Activated CD8-positive, alpha-beta memory T cell treated with anti-CD3 and anti-CD28 coated beads, Interleukin-2, amount 50 U/mL, for 48 hours (primary cell): ENCODE data around the gene FSD1.
"Not testable (repeated sequence)": the region's sequence is repeated elsewhere in the genome, so short reads cannot be mapped to it uniquely, and the experiment has no call there.

Experiments used
- DNase-seq: peaks from one replicate; pipeline ENCODE4 v3.0.0-alpha.2; 2020

Gene FSD1

DNA sequence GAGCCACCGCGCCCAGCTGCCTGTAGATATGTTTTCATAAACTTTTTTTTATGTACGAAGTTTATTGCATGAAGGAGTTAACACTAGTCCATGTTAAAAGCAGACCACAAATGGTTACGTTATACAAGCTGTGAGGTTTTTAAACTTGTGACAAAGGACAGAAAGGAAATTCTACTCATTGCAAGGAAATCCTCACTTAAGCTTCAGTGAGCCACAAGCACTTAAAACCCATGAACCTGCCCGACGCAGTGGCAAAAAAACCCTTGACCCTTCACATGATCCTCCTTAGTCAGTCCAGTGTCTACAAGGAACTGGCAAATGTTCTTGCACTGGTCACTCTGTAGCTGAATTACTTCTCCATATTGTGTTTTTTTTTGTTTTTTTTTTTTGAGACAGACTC is 43.1 kb downstream of the FSD1 start:
- no peak for DNase-seq

- DNase-seq = not testable (repeated sequence)
These were observed 44.8 kb downstream of the FSD1 start for GRCh38 chr19:4349225-4349624.

DNA sequence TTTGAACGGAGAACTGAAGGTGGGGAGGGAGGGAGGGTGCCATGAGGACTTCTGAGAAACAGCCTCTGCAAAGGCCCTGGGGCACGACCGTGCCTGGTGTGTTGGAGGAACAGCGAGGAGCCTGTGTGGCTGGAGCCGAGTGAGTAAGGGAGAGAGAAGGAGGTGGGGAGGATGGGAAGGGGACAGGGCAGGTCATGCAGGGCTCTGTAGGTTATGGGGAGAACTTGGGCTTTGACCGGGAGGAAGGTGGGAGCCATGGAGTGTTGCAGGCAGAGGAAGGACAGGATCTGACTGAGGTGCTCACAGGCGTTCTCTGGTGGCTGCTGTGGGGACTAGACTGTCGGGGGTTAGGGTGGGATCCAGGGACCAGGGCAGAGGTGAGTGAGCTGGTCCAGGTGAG is 45.7 kb downstream of the FSD1 start:
- no peak for DNase-seq

GRCh38 chr19:4350726-4351125 is 46.3 kb downstream of the FSD1 start:
- DNase-seq = no peak

DNA sequence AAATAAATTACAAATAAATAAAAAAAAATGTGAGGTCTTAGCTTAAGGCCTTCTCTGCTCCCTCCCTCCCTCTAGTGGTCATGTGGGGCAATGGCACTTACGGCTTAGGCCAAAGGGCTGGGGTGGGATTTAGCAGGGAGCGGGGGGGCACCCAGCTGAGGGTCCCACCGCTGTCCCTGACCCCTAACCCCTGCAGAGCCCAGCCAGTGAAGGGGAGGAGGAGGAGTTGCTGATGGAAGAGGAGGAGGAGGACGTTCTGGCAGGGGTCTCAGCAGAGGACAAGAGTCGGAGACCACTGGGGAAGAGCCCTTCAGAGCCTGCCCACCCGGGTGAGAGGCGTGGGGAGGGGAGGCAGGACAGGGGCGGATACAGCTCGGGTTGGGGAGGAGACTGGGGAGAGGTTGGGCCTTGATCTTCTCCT is 48.3 kb downstream of the FSD1 start:
- no peak for DNase-seq

GRCh38 chr19:4354282-4354681 is 49.9 kb downstream of the FSD1 start:
- DNase-seq = no peak

DNA sequence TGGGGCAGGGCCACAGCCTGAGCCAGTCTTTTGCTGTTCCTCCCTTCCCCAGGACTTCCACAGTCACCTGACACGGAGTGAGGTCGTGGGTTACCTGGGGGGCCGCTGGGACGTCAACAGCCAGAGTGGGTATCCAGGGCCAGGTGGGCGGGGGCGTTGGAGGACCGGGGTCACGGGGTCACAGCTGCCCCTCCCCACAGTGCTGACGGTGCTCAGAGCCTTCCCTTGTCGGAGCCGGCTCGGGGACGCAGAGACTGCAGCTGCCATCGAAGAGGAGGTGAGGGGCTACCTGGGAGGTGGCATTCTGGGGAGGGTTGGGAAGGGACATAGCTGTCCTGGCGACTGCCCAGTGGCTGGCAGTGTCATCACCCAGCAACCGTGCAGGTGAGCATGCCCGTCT is 50.5 kb downstream of the FSD1 start:
- no peak for DNase-seq

- no peak for DNase-seq
These were observed 52.8 kb downstream of the FSD1 start for GRCh38 chr19:4357095-4357797.

- no peak for DNase-seq
These were observed 53.5 kb downstream of the FSD1 start for GRCh38 chr19:4357921-4358326.

GRCh38 chr19:4358709-4359626 is 54.6 kb downstream of the FSD1 start:
- DNase-seq = no peak

GRCh38 chr19:4359627-4360000 is 55.2 kb downstream of the FSD1 start:
- DNase-seq = no peak

- no peak for DNase-seq
These were observed 55.7 kb downstream of the FSD1 start for GRCh38 chr19:4360081-4360569.

DNA sequence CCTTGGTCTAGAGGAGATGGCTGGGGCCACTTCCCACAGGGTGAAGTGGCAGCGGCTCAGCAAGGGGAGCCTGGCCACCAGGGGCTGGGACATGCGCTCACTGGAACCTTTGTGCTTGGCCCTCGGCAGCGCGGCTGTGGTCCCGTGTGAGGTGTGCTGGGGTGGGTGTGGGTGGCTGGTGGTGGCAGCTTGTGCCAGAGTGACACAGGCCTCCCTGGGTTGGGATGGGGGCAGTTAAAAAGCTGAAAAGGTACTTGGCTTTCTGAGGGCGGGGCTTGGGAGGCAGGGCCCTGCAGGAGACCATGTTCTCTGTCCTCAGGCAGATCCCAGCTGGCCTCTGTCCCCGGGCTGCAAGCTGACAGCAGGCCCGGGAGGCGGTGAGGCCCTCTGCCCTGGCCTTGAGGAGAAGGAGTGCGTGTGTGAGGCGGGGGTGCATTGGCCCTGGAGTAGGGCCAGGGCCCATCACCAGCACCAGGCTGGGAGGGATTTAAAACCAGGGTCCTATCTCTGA is 56.3 kb downstream of the FSD1 start:
- no peak for DNase-seq

DNA sequence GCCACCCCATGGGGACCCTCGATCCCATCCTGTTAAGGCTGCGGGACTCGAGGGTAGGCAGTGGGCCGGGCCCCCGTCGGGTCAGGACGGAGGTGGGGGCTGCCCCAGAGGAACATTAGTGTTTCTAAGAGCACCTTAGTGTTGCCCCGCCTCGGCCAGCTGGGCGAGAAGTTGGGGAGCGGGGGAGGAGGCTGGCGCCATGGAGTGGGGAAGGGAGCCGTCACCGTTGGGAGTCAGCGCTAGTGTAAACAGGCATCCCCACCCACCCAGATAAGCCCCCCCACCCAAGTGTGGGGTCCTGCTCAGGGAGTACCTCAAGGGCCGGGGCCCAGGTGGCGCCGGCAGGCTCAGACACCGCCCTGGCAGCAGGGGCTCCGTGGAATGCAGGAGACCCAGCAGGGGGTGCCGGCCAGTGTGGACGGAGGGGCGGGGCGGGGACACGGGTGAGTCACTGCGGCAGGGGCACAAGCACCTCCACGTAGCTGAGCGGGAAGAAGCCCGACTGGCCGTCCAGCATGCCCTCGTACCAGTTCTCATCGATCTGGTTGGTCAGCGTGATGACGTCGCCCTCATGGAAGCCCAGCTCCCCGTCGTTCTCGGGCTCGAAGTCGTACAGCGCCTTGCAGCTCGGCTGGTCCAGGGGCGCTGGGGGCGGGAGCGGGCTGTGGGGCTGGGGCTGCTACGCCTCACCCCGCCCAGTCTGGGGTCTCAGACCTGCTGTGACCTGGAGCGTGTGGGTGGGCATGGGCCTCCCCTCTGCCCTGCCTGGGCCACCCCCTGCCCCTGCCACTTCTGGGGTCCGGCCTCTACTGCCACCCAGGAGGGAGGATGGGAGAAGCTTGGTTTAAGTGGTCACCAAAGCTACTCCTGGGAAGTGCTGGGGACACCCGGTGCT is 57.0 kb downstream of the FSD1 start:
- no peak for DNase-seq

DNA sequence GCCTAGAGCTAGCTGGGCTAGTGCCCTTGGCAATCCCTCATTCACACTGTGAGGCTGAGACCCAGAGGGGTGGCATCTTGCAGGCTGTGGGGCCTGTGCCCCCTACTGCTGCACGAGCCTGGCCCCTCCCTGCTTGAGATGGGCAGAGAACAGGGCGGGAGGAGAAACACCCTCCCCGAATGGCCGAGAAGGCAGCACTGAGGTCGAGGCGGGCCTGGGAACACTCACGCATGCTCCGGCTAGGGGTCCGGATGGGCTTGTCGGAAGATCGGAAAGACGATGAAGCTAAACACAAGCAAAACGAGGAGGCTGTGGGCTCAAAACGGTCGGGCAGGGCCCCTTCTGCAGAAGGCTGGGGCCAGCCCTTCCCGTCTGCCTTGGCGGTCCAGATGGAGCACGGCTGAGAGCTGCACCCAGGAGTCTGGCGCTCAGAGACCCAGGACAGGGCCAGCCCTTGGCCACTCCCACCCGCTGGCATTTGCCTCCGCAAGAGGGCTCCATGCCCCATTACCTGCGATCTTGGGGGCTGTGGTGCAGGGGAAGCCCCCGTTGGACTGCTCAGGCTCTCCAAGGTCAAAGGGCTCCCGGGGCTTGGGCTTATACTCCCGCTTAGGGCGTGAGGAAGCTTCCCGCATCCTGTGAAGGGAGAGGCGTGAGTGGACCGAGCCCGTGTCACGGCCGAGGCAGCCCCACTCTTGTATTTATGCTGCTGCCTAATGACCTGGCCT is 57.9 kb downstream of the FSD1 start:
- DNase-seq = no peak

DNA sequence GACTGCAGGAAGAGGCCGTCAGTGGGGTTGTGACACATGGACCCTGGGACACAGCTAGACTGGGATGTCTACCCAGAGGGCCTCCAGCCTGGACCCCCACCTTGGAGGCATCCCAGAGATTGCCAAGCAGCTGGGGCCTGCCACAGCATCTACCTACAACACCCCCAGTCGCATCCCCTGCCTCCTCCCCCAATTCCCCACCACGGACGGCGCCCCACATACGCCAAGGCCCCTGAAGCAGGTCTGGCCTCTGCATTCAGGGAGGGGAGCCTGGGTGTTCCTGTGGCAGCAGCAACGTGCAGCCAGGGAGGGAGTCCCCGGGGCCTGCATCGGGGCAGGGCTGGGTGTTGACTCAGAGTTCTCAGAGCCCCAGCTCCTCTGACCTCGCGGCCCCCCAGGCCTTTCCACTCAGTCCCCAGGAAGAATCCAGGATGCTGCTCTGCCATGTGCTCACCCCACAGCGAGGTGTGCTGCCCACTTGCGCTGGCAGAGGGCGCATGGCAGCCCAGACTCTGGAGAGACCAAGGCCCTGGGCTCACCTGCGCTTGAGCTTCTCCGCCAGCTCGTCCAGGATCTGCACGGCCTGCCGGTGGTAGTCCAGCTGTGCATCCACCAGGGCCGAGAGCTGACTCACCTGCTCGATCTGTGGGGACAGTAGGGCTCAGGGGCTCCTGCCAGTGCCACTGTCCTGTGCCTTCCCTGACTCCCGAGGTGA is 58.6 kb downstream of the FSD1 start:
- no peak for DNase-seq

GRCh38 chr19:4363571-4364304 is 59.3 kb downstream of the FSD1 start:
- no peak for DNase-seq

DNA sequence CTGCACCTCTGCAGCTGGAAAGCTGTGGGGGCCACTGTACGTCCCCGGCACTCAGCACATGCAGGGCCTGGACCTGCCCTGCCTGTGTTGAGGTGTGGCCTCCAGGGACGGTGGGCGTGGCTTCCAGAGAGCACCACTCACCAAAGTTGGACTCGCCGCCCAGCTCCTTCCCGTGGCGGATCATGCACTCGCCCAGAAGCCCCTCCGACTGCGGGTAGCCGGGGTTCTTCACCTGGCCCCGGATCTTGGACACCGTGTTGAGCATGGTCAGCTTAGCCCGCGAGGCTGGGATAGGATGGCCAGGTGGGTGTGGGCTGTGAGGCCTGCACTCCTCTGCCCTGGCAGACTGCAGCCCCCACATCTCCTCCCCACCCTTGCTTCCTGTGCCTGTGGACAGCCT is 60.9 kb downstream of the FSD1 start:
- no peak for DNase-seq

DNA sequence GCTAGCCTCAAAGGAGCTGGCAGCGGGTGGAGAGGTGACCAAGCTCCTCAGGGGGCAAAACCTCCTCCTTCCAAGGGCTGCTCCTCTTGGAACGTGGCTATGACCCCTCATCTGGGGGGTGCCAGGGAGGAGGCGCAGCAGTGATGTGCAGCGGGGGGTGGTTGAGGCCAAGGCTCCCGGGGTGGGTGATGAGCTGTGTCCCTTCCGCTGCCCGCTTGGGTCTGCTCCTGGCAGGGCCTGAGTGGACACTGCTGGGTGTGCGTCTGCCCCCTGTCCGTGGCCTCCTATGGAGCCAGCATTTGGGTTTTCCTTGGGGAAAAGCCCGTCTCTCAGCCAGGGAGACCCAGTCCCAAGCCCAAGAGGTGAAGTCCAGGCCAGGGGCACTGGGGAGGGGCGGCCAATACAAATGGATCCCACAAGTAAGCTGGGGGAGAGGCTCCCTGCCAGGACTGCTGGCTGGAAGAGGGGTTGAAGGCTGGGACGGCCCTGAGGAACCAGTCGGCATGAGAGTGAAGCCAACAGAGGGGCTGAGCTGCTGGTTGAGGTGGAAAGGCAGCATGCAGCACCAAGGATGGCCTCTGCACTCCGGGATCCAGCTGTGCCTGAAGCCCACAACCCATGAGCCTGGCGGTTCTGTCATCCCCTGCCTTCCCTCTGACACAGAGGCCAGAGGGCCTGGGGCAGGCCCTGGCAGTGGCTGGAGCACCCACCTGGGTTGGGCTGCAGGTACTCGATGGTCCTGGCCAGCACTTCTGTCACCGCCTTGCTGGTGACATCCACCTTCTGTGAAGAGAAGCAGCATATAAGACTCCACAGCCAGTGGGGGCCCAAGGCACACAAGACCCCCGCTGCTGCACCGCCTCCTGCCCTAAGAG is 61.6 kb downstream of the FSD1 start:
- no peak for DNase-seq
